Right renal cortex interstitium (tissue), 3 donors: ENCODE data around the gene EXOC3L1. TPM values are rescaled to one million over a fixed set of nuclear protein-coding genes. Genes with fewer than 3 reads are reported as not detected.
A peak's percentile ranks its signal among the peaks of the same experiment; 100 is the strongest.

ENCODE experiments used
- DNase-seq, 3 donors: peaks; one replicate each; pipeline ENCODE4 v3.0.0-alpha.2; 2013; ENCODE audit warnings: low read depth in 3 of 3, low spot score in 2 of 3
- polyA plus RNA-seq, 3 donors: library from polyadenylated mRNA; unstranded; fragments of 120-200 nt; gene quantifications; one replicate each; pipeline ENCODE4 v1.2.1, GENCODE V29; 2013; ENCODE audit not compliant: insufficient read length in 3 of 3

Gene EXOC3L1, protein sequence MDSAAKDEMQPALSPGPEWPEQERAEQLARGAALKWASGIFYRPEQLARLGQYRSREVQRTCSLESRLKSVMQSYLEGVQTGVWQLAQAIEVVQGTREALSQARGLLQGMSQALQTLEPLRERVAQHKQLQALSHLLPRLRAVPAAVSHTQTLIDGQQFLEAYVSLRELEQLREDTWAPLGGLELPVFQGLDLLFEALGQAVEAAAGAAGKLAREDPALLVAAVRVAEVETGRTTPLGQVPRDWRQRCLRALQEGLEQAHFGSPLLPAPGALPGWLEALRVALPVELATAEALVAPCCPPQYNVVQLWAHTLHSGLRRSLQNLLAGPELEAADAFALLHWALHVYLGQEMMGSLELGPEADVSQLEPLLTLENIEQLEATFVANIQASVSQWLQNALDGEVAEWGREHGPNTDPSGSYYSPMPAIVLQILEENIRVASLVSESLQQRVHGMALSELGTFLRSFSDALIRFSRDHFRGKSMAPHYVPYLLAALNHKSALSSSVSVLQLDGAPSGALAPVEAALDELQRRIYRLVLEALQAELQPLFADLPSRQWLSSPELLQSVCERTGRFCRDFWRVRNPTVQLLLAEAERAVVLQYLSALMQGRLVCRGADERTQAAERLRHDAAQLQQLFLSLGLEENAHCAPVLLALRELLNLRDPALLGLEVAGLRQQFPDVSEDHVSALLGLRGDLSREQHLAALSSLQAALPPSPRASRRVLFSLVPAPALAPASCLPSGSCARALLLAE
- polyA plus RNA-seq, result 1 to 10 TPM; 4.2 to 5.6 (median 4.3) TPM

DNA sequence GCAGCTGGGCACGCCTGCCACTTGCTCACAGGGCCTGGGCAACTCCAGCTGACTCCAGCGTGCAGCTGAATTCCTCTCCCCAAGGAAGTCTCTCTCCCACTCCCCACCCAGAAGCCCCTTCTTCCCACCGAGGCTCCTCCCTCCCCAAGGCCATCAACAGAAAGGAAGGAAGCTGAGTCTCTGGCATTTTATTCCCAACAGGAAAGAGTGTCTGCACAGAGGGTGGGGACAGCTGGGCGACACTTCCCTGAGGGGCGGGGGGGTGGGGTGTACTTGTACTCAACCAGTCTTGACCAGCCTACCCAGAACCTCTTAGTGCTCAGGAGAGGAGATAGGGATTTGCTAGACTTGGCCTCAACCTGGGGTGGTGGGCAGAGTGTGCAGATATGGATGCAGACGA is at the start of gene EXOC3L1:
EXOC3L1 (minus strand) TSS at position 96 of the 400 bp plus-strand sequence. CDS start 460 bp downstream, outside the sequence.
- DNase-seq, result no peak

DNA sequence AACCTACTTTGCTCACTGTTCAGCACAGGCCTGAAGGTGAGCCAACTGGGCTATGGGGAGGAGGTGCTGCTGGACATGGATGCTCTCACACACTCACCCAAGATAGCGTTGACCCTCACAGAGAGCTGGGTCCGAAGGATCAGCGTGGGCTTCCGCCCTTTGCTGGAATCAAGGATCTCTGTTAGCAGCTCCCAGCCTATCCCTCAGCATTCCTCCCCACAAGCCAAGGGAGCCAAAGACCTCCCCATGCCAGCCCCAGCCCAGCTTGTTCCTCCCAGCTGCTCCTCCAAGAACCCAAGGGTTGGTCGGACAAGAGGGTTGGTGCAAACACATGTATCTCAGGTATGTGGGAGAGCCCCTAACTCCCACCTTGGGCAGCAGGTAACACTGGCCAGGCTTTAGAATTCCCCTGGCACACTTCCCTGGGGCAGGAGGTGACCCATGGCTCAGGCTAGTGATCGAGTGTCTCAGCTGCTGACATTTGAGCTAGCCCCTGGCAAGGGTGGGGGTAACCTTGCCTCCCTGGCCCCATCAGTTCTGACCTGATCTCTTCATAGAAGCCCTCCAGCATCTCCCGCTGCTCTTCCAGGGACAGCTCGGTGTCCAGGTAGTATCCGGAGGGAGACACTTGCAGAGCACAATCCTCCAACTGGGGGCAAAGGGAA is 49.0 kb upstream of the EXOC3L1 start:
- no peak for DNase-seq

DNA sequence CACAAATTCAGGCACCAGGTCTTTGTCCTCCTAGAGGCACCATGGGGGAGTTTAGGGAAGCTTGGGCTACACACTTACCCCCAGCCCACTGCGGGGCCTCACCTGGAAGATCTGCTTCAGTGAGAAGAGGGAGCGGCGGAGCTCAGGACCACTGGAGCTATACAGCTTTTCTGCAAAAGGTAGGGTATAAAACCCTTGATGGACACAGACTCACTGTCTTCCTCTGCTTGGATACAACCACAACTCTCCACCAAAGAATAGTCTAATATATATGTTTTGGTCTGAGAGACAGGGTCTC is 48.3 kb upstream of the EXOC3L1 start:
- DNase-seq, result no peak

DNA sequence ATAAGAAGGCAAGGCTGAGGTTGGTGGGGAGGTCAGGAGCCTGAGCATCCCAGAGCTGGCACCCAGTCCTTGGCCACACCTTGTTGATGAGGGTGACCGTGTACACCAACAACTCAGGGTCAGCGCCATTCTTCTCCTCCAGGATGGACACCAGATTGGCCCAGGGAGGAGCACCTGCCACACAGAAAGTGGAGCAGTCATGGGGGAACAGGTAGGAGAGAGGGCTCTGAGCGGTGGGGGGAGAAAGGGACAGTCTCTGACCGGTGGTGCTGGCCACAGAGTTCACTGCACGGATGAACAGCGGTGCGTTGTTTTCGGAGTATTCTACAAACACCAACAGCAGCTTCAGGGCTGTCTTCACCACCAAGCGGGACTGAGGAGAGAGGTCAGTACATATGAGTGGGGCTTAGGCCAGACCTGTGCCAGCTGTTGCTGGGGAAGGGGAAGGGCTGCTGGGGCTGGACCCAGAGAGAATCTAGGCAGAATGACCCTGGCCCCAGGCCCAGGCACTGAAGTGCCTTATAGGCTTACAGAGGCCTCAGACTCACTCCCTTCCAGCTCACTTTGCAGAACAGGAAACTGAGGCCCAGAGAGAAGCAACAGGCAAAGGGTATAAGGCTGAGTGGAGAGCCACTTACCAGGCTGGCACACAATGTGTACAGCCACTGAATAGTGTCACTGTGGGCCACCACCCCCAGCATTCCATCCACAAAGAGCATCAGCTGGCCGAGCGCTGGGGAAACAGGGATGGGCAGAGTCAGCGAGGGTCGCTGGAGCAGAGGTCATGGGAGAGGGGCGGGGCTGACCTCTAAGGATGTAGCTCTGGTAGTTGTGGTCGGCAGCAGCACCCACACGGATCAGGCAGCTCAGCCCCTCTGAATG is 47.7 kb upstream of the EXOC3L1 start:
- DNase-seq, result no peak

DNA sequence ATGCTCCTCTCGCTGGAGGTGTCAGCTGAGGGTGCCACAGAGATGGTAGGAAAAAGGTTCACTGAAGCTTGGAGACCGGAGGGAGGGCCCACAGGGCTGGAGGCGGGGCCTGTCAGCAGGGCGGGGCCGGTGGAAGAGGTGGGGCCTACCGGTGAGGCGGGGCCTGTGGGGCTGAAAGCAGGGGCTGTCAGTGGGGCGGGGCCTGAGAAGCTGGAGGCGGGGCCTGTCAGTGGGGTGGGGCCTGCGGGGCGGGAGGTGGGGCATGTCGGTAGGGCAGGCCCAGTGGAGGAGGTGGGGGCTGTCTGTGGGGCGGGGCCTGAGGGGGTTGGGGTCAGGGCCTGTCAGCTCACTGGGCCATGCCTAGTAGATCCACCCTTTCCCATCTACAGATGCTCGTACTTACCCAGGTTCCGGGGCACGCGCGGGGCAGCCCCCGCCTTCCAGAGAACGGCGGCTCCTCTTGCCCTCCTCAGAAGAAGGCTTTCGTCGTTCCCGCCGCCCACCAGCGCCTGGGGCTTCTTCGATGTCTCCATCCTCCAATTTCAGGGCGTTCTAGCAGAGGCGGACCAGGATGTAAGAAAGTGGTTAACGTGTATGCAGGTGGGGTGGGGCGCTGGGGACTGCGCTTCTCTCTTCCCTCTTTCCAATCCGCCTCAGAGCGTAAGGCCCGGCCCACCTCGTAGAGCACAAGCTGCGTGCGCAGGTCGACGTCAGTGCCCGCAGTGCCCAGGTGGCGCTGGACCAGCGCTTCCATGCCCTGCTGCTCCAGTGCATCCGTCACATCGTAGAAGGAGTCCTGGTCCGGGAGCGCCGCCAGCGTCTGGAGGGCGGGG is 46.8 kb upstream of the EXOC3L1 start:
- no peak for DNase-seq

DNA sequence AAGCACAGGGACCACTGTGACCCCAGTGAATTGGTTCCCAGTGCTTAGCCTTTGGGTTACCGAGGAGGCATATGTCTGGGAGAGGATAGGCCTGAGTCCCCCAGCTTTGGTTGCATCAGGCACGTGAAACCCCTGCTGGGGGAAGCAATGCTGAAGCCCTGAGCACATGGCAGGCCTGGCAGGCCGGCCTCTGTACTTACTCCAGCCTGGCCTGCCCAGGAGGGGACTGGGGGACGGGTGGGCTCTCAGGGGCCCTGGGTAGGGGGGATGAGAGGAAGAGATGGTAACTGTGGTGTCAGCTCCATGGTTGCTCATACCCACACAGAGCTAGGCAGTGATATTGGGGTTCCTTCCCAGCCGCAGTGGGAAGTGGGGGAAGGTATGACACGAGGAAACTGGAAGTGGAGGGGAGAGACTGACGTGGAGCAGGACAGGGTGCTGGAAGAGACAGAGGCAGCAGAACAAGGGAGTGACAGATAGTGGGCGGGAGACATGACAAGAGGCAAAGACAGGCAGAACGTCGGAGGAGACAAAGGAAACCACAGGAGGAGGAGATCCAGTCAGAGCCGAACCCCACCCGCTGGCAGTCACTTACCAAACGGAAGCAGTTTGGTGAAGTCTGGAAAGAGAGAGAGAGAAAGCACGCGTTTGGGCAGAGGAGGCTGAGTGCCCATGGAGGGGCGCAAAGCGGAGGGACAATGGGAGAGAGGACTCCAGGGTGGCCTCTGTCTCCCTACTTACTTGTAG is 46.1 kb upstream of the EXOC3L1 start:
- DNase-seq, result no peak

DNA sequence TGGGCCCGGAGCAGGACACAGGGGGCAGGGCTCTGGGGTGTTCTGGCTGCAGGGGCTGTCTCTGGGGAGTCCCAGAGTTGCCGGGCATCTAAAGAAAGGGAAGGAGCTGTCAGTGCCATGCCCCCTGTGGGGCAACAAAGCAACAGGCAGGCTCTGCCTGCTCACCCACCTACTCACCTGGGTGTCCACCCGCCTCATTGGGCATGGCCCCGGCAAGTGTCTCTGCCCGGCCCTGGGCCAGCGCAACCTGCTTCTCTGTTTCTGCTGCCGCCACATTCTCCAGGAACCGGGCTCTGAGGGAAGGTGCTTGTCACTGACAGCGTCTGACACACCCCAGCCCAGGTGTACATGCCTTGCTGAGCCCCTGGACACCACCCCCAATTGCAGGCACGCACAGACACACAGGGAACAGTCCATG is 44.3 kb upstream of the EXOC3L1 start:
- DNase-seq, result no peak

DNA sequence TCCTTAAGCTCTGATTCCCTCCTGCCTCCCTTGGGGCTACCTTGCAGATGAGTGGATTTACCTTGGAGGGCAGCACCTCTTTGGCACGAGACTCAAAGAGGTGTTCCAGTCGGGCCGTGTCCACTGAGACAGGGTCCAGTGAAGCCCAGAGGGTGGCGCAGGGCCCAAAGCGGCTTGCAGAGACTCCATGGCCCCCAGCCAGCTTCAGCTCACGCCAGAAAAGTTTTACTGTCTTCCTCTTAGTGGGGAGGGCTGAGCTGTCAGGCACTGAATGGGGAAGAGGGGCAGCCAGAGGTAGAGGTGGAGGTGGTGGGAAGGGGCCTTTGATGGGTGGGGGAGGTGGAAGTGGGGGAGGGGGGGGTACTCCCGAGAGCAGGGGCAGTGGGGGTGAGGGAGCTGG is 43.7 kb upstream of the EXOC3L1 start:
- DNase-seq, result no peak

DNA sequence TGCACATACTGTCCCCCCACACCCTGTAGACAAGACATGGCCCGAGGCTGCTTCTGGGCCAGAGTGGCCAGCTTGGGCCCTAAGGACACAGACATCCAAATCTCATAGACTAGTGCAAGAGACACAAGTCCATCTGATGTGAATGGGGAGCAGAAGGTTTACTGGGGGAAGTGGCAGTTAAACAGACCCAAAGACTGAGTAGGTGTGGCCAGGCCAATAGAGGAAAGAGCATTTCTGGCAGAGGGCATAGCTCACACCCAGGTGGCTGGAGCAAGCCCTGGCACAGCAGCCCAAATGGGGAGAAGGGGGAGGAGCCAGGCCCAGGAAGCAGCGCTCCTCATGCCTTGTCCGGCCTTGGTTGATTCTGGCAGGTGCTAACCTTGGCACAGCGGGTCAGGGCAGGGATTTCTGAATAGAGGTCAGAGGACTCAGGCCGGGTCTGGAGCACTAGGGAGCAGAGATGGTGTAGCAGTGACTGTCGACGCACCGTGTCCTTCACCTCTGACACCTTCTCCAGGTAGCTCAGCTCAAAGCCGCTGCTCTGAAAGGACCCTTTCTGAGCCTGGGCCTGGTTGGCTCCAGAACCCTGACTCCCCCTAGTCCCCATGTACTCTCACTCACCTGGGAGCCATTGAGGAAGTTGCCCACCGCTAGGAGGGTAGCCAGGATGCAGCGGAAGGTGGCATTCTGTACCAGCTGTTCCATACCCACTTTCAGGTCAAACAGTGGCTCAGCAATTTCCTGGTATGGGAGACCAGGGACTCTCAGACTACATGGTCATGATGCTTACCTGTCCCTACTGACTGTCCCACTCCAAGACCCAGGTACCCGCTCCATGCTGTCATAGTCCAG is 41.1 kb upstream of the EXOC3L1 start:
- DNase-seq, result no peak

DNA sequence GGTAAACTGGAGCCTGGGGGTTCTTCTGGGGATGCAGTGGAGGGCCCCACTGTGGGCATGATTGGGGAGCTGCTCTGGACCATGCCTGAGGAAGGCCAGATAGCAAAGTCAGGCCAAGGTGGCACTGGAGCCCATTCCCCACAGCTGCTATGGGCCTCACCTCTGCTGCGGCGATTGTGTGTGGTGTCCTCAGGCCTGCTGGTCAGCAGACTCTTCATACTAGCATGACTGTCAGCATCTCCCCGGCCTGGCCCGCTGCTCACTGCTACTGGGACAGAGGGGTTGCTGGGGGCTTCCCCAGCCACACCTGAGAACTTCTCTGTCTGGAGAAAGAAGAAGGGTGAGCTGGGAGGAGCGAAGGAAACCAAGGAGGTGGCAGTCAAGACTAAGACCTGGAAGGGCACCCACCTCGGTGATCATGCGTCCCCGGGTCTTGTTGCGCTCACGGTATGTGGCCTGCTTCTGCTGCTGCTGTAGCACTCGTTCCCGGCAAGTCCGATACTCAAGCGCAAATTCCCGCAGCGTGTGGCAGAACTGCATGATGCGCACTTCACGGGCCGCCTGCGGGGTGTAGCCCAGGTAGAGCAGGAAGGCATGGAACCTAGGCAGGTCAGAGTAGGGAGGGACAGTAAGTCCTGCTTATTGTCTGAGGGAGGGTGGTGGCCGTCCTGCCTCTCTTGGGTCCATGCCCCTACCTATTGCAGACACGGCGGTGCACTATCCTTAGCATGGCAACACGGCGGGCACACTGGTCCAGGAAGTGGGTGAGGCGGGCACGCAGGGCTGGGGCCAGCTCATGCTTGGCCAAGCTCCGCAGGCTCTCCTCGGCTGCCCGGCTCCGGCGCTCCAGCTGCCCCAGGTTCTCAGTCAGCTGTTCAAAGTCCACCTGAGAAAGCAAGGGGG is 40.2 kb upstream of the EXOC3L1 start:
- DNase-seq, result no peak

DNA sequence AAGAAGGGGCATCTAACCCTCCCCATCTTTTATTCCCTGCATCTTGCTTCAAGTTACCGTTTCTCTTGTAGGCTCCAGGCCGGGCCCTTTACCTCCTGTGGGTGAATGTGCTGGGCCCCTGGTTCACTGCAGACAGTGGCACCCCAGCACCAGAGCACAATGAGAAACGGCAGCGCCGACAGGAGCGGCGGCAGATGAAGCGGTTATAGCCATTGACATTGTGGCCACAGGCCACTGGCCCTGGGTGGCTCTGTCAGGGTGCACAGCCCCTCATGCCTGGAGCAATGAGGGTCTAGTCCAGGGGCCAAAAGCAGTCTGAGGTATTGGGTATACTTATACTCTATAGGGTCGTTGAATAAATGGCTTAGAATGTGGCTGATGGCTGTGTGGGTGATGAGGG is 39.0 kb upstream of the EXOC3L1 start:
- no peak for DNase-seq

DNA sequence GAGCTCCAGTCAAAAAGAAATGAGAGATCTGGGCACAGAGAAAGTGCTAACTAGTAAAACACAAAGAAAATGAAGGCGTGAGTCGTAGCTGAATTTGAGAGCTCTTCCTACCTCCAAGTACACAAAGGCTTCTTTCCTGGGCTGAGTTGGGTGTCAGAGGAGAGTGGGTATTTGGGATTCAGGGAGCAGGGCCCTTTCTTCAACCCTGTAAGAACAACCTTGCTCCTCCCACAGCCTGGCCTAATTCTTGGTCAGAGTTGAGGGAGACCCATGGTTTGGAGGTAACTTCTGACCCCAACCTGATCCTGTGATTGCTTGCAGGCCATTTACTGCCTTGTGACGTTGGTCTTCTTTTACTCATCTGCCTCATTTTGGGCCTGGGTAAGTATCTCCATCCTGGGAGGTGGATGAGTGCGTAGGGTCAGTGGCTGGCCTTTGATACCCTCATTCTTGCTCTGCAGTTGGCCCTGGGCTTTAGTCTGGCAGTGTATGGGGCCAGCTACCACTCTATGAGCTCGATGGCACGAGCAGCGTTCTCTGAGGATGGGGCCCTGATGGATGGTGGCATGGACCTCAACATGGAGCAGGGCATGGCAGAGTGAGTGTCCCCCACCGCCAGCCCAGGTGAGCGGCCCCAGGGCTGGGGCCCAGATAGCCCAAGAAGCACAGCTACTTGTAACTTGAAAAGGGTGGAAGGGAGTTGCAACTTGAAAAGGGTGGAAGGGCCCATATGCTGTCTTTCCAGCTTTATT is 38.3 kb upstream of the EXOC3L1 start:
- DNase-seq, result no peak

DNA sequence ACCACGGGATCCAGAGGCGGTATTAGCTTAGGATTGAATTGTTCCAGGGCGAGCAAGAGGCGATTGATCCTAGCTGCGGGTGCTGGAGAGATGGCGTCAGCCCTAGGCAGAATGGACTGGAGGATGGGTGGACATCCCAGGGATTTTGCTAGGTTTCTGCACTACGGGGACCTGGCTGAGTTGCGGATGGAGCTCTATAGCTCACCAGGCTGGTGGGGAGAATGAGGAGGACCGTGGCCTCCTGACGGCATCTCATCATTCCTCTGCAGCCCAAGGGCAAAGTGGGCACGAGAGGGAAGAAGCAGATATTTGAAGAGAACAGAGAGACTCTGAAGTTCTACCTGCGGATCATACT is 37.6 kb upstream of the EXOC3L1 start:
- no peak for DNase-seq

DNA sequence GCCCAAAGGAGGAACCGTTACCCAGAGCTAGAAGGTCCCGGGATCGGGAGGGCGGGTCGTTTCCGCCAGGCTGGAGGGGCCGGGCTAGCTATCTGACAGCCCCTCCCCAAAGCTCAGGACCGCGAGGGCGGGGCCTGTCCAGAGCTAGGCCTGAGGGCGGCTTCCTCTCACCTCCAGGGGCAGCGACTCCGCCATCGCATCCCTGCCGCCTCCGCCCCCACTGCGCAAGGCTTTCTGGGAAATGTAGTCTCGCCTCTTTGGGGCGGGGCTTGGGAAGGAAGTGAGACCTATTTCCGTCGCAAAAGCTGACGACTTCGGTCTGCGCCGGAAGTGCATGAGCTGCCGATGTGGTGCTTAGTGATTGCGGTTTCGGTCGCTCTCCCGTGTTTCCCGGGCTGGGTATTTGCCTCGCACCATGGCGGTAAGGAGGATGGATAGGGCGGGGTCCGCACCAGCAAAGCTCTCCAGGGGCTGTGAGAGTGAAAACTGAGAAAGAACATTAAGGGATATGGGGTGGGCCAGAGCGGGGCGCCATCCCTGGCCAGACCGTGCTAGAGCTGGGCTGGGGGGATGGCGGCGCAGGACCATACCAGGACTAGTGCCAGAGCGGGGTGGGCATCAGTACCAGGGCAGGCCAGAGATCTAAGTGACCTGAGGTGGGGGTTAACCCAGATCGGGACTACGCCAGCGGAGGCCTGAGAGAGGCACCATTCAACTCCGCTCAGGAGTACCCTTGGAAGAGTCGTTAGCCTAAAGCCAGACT is 37.0 kb upstream of the EXOC3L1 start, which contains the start of gene TMEM208:
TMEM208 (plus strand) TSS at position 327 of the 763 bp plus-strand sequence; CDS start at position 416, 89 bp downstream.
- peak; percentile 96 to 99 (median 96) for DNase-seq

DNA sequence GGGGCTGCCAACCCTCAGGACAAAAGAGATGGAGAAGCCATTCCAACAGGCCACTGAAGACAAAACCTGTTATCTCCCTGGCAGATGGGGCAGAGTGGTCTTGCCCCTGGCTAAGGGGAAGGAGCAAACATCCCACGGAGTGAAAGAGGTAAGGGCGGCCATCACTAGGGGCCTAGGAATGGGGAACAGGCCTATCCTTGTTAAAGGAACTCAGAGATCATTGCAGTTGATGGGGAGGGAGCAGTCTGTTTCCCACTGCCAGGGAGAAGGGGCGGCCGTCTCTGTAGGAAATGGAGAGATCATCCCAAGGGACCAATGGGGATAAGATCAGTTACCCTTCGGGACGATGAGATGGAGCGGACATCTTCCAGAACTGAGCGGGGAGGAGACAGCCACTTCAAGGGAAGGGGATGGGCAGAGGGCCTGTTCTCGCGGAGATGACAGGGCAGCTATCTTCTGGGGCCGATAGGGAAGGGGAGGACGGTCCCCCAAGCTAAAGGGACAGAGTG is 36.4 kb upstream of the EXOC3L1 start:
- DNase-seq, result no peak
